HFFc6 (cell line): Measurements from ENCODE around the gene TAAR1. TPM values are rescaled to one million over a fixed set of nuclear protein-coding genes. Genes with fewer than 3 reads are reported as not detected.
A peak's percentile ranks its signal among the peaks of the same experiment; 100 is the strongest.

Experiments
- DNase-seq: peaks from one replicate; pipeline ENCODE4 v3.0.0-alpha.2; 2018
- H3K27ac Mint-ChIP-seq: 2 replicates; pipeline ENCODE4 v1.8.0; 2020; ENCODE audit warnings: mild to moderate bottlenecking, mixed read lengths
- H3K27me3 Mint-ChIP-seq: 2 replicates; pipeline ENCODE4 v1.8.0; 2021; ENCODE audit warnings: mild to moderate bottlenecking, moderate library complexity, mixed read lengths; ENCODE audit not compliant: insufficient read depth
- H3K36me3 Mint-ChIP-seq: 2 replicates; pipeline ENCODE4 v1.8.0; 2021; ENCODE audit warnings: low read depth, mixed read lengths
- H3K4me1 Mint-ChIP-seq: 2 replicates; pipeline ENCODE4 v1.8.0; 2020; ENCODE audit warnings: low read depth, mixed read lengths
- H3K4me3 Mint-ChIP-seq: 2 replicates; pipeline ENCODE4 v1.8.0; 2020; ENCODE audit warnings: mild to moderate bottlenecking, moderate library complexity, mixed read lengths
- H3K9me3 Mint-ChIP-seq: 2 replicates; pipeline ENCODE4 v1.8.0; 2020; ENCODE audit warnings: mild to moderate bottlenecking, mixed read lengths
- CTCF ChIP-seq: fragments of 200-600 bp; sonication (generic); IDR thresholded peaks from 2 replicates; pipeline ENCODE4 v1.5.0; 2021; ENCODE audit warnings: antibody characterized with exemption, mild to moderate bottlenecking
- total RNA-seq, 6 experiments: library from RNA; stranded (reverse); fragmentation: NEBNext Ultra II Directional; extraction: Animal tissue kit (Norgen Biotek cat#: 25700); gene quantifications; 2 replicates in 1 of 6; 3 replicates in 5 of 6; pipeline ENCODE4 v1.2.3, GENCODE V29; 2021

Gene TAAR1
- total RNA-seq, 6 experiments from 2014 or later, result not detected

GRCh38 chr6:132695773-132696172 lies 36.8 kb upstream of the TAAR1 start:
- TF ChIP-seq CTCF, result no peak
- H3K36me3 Mint-ChIP-seq, result peaks cover 9% of the 10 kb centered on the region; the same call in 1 of the 2 replicates
- H3K9me3 Mint-ChIP-seq, result peaks cover 8% of the 10 kb centered on the region
- H3K4me3 Mint-ChIP-seq, result no peak overlapping the region
- no peak overlapping the region for H3K27ac Mint-ChIP-seq
- no peak for DNase-seq
- peaks cover 7% of the 10 kb centered on the region for H3K4me1 Mint-ChIP-seq
- peaks cover 1% of the 10 kb centered on the region; the same call in 1 of the 2 replicates for H3K27me3 Mint-ChIP-seq

DNA sequence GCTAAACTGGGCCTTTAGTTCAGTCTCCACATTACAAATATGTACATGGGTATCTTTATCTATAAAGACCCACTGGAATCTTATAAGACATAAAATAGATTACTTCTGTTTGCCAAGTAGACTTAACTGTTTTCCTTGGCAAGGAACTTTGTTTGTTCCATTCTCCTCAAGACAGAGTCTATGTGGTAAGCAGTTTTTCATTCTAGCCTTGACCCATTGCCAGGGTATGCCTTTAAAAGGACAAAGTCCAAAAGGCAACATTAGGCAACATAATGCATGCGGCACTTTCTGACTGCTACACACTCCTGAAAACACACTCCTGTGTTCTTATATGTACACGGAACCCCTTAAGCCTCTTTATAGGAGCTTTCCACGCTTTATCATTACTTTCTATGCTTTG lies 34.5 kb upstream of the TAAR1 start:
- Mint-ChIP-seq H3K4me1 (peaks cover 7% of the 10 kb centered on the region), H3K4me3 (no peak overlapping the region), H3K36me3 (peaks cover 9% of the 10 kb centered on the region; the same call in 1 of the 2 replicates), H3K9me3 (peaks cover 8% of the 10 kb centered on the region), H3K27me3 (peaks cover 1% of the 10 kb centered on the region; the same call in 1 of the 2 replicates), H3K27ac (no peak overlapping the region)
- TF ChIP-seq CTCF, result no peak
- DNase-seq, result no peak

DNA sequence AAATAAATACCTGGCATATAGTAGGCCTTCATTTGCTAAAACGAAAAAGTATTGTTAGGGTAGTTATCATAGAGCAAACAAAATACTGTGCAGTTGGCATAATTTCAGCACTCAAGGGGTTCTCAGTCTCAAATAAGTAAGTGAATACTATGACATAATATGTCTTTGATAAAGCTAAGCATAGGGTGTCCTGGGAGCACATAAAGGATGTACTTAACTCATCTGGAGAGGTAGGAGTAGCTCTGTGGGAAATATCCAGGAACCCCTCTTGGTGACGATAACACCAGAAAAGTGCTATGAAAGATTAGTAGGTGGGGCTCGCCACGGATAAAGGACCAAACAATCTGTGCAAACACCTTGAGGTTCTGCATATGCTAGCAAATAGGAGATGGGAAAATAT lies 31.7 kb upstream of the TAAR1 start:
- Mint-ChIP-seq H3K4me1 (peaks cover 19% of the 10 kb centered on the region), H3K4me3 (no peak overlapping the region), H3K9me3 (no peaks in the 10 kb centered on the region; the same call in 1 of the 2 replicates), H3K36me3 (0 out of 2 replicates have a peak, but pooled peaks cover under 1% of the 10 kb centered on the region), H3K27me3 (no peaks in the 10 kb centered on the region), H3K27ac (no peak overlapping the region)
- DNase-seq, result no peak
- no peak for TF ChIP-seq CTCF

DNA sequence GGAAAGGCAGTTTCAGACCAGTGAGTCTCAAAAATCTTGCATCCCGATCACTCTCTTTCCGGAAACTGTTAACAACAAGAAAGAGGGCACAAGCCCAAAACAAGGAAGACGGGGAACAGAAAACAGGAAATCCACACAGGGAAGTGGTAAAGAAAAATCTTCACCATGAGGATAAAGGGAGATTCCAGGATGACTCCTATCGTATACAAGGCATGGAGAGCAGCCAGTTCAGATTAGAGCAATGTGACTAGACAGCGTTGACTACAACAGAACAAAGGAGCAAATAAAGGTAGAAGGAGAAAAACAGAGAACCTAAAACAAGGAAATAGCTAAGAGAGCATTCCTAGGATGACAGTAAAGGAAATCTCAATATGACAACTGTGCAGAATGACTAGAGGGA lies 28.3 kb upstream of the TAAR1 start:
- peak overlapping the region; percentile 38 for H3K27ac Mint-ChIP-seq
- H3K9me3 Mint-ChIP-seq, result no peaks in the 10 kb centered on the region
- peak overlapping the region; percentile 54 for H3K4me3 Mint-ChIP-seq
- TF ChIP-seq CTCF, result no peak
- H3K4me1 Mint-ChIP-seq, result peaks cover 41% of the 10 kb centered on the region
- H3K27me3 Mint-ChIP-seq, result no peaks in the 10 kb centered on the region
- DNase-seq, result peak; percentile 40
- H3K36me3 Mint-ChIP-seq, result no peaks in the 10 kb centered on the region

- H3K27ac Mint-ChIP-seq, result no peak overlapping the region
- H3K9me3 Mint-ChIP-seq, result no peaks in the 10 kb centered on the region
- no peaks in the 10 kb centered on the region for H3K27me3 Mint-ChIP-seq
Observed at GRCh38 chr6:132686531-132686930, 27.5 kb upstream of the TAAR1 start.

More at GRCh38 chr6:132686531-132686930, 27.5 kb upstream of the TAAR1 start:
- Mint-ChIP-seq H3K4me1 (peaks cover 41% of the 10 kb centered on the region), H3K36me3 (no peaks in the 10 kb centered on the region), H3K4me3 (peak overlapping the region; percentile 54)
- TF ChIP-seq CTCF, result no peak
- DNase-seq, result no peak
